Measurements from ENCODE around the gene FJX1. TPM values are rescaled to one million over a fixed set of nuclear protein-coding genes. Genes with fewer than 3 reads are reported as not detected.

FJX1 gene
- total and polyA plus RNA-seq, 2 experiments from 2014 or later: 12.4 to 34.8 TPM

GRCh38 chr11:35647421-35648093 lies 29.3 kb downstream of the FJX1 start:
- H3K27ac ChIP-seq: no peak overlapping the region
- H3K27me3 ChIP-seq: no peaks in the 10 kb centered on the region
- H3K4me1 ChIP-seq (ENCODE audit: insufficient read depth): no peaks in the 10 kb centered on the region
- no peaks in the 10 kb centered on the region for H3K36me3 ChIP-seq (replicated peaks; ENCODE audit: insufficient read depth, low read depth)
- H2AFZ ChIP-seq: no peak overlapping the region
- no peak overlapping the region for H3K4me3 ChIP-seq
- WGBS (ENCODE audit: low lambda C conversion rate, missing lambda C conversion rate): 80% methylated on average over 7 of the region's 8 CpGs
- no peaks in the 10 kb centered on the region for H3K79me2 ChIP-seq
- no peaks in the 10 kb centered on the region for H3K9me2 ChIP-seq (replicated peaks; ENCODE audit: insufficient read depth)
- H4K20me1 ChIP-seq (ENCODE audit: insufficient read depth, poor library complexity, severe bottlenecking): no peaks in the 10 kb centered on the region
- no peak for DNase-seq (ENCODE audit: low spot score)
- no peaks in the 10 kb centered on the region for H3K9me3 ChIP-seq (ENCODE audit: low read depth)
- TF ChIP-seq EZH2 (IDR thresholded peaks at IDR 0.05; ENCODE audit: borderline replicate concordance) (no peak), CTCF (IDR thresholded peaks at IDR 0.05; ENCODE audit: poor library complexity) (no peak), EZH2phosphoT487 (IDR thresholded peaks at IDR 0.05; ENCODE audit: low read depth, severe bottlenecking, unreplicated experiment) (no peak)
- H3K4me2 ChIP-seq: no peak overlapping the region

GRCh38 chr11:35650006-35650405 lies 31.7 kb downstream of the FJX1 start:
- Histone ChIP-seq H3K79me2 (no peaks in the 10 kb centered on the region), H3K4me3 (no peak overlapping the region), H3K36me3 (replicated peaks; ENCODE audit: insufficient read depth, low read depth) (no peaks in the 10 kb centered on the region), H2AFZ (no peak overlapping the region), H4K20me1 (ENCODE audit: insufficient read depth, poor library complexity, severe bottlenecking) (no peaks in the 10 kb centered on the region), H3K9me2 (replicated peaks; ENCODE audit: insufficient read depth) (no peaks in the 10 kb centered on the region), H3K4me1 (ENCODE audit: insufficient read depth) (no peaks in the 10 kb centered on the region), H3K9me3 (ENCODE audit: low read depth) (no peaks in the 10 kb centered on the region), H3K27ac (no peak overlapping the region), H3K27me3 (no peaks in the 10 kb centered on the region), H3K4me2 (no peak overlapping the region)
- WGBS (ENCODE audit: low lambda C conversion rate, missing lambda C conversion rate): 67% methylated on average over 1 of the region's 1 CpG
- no peak for DNase-seq (ENCODE audit: low spot score)
- TF ChIP-seq CTCF (IDR thresholded peaks at IDR 0.05; ENCODE audit: poor library complexity) (no peak), EZH2phosphoT487 (IDR thresholded peaks at IDR 0.05; ENCODE audit: low read depth, severe bottlenecking, unreplicated experiment) (no peak), EZH2 (IDR thresholded peaks at IDR 0.05; ENCODE audit: borderline replicate concordance) (no peak)

GRCh38 chr11:35650467-35650866 lies 32.2 kb downstream of the FJX1 start:
- WGBS (ENCODE audit: low lambda C conversion rate, missing lambda C conversion rate): 82% methylated on average over 4 of the region's 4 CpGs
- Histone ChIP-seq H4K20me1 (ENCODE audit: insufficient read depth, poor library complexity, severe bottlenecking) (no peaks in the 10 kb centered on the region), H3K4me3 (no peak overlapping the region), H3K79me2 (no peaks in the 10 kb centered on the region), H3K9me3 (ENCODE audit: low read depth) (no peaks in the 10 kb centered on the region), H3K4me1 (ENCODE audit: insufficient read depth) (no peaks in the 10 kb centered on the region), H3K36me3 (replicated peaks; ENCODE audit: insufficient read depth, low read depth) (no peaks in the 10 kb centered on the region), H3K9me2 (replicated peaks; ENCODE audit: insufficient read depth) (no peaks in the 10 kb centered on the region), H2AFZ (no peak overlapping the region), H3K27ac (no peak overlapping the region), H3K27me3 (no peaks in the 10 kb centered on the region), H3K4me2 (no peak overlapping the region)
- DNase-seq (ENCODE audit: low spot score): no peak
- TF ChIP-seq EZH2phosphoT487 (IDR thresholded peaks at IDR 0.05; ENCODE audit: low read depth, severe bottlenecking, unreplicated experiment) (no peak), EZH2 (IDR thresholded peaks at IDR 0.05; ENCODE audit: borderline replicate concordance) (no peak), CTCF (IDR thresholded peaks at IDR 0.05; ENCODE audit: poor library complexity) (no peak)
